MCF 10A (cell line): ENCODE results near the gene WWOX. TPM values are rescaled to one million over a fixed set of nuclear protein-coding genes. Genes with fewer than 3 reads are reported as not detected.

Source experiments
- BruUV-seq: library from RNA; stranded (reverse); fragments of 400-500 nt; replicated peaks from 2 replicates; lab custom pipeline; 2021; lab: Mats Ljungman, UMichigan
- CTCF ChIA-PET: fragments of 300-600 bp; sonication (Branson Sonifier 250); formaldehyde crosslinking; extraction: SDS; loops from one replicate; lab custom pipeline; 2021; ENCODE audit warnings: antibody characterized with exemption, inconsistent platforms; lab: Yijun Ruan, JAX
- POLR2A ChIA-PET: fragments of 300-600, 350-650 bp; sonication (Branson Sonifier 250); formaldehyde crosslinking; extraction: SDS; loops from one replicate; lab custom pipeline; 2020; ENCODE audit warnings: antibody characterized with exemption, inconsistent platforms; lab: Yijun Ruan, JAX
- DNase-seq: peaks from one replicate; pipeline ENCODE4 v3.0.0-alpha.2; 2018; ENCODE audit not compliant: unreplicated experiment
- H3K27ac Mint-ChIP-seq: one replicate; pipeline ENCODE4 v1.8.0; 2022; ENCODE audit warnings: mild to moderate bottlenecking, low read depth, mixed read lengths; ENCODE audit not compliant: unreplicated experiment
- H3K27me3 Mint-ChIP-seq: one replicate; pipeline ENCODE4 v1.8.0; 2022; ENCODE audit warnings: mixed read lengths; ENCODE audit not compliant: insufficient read depth, unreplicated experiment
- H3K36me3 Mint-ChIP-seq: one replicate; pipeline ENCODE4 v1.8.0; 2022; ENCODE audit warnings: mild to moderate bottlenecking, moderate library complexity, mixed read lengths; ENCODE audit not compliant: insufficient read depth, unreplicated experiment
- H3K4me1 Mint-ChIP-seq: one replicate; pipeline ENCODE4 v1.8.0; 2022; ENCODE audit warnings: mixed read lengths; ENCODE audit not compliant: insufficient read depth, unreplicated experiment
- H3K4me3 Mint-ChIP-seq: one replicate; pipeline ENCODE4 v1.8.0; 2022; ENCODE audit warnings: mild to moderate bottlenecking, moderate library complexity, mixed read lengths; ENCODE audit not compliant: unreplicated experiment
- H3K9me3 Mint-ChIP-seq: one replicate; pipeline ENCODE4 v1.8.0; 2022; ENCODE audit warnings: mixed read lengths; ENCODE audit not compliant: unreplicated experiment
- CTCF ChIP-seq: fragments of 200-600 bp; IDR thresholded peaks from one replicate; pipeline ENCODE4 v1.8.0; 2022; ENCODE audit warnings: antibody characterized with exemption, mild to moderate bottlenecking; ENCODE audit not compliant: unreplicated experiment
- intact Hi-C: fragments of 100-400 bp; cut with micrococcal nuclease; formaldehyde crosslinking; loops from 2 replicates; pipeline ENCODE4 v1.14.1; 2022
- total RNA-seq: library from RNA; stranded (reverse); gene quantifications from 2 replicates; pipeline ENCODE4 v1.2.3, GENCODE V29; 2022

WWOX gene
- total RNA-seq, 1 experiment from 2014 or later, result 18.1 TPM

- intact Hi-C loops, result no loop called here
- no peak for DNase-seq
- no peaks in the 10 kb centered on the region for H3K36me3 Mint-ChIP-seq
- no peaks in the 10 kb centered on the region for H3K9me3 Mint-ChIP-seq
- no TSS peak for BruUV-seq
- POLR2A ChIA-PET, result interaction anchor here (0.6 kb wide), 1 partner anchor 1938 kb away, joined by 4 read pairs; no protein-coding TSS in a partner anchor
- H3K27ac Mint-ChIP-seq, result no peak overlapping the region
- no peaks in the 10 kb centered on the region for H3K27me3 Mint-ChIP-seq
- TF ChIP-seq CTCF, result no peak
- CTCF ChIA-PET, result interaction anchor here (0.6 kb wide), 1 partner anchor 164 kb away, joined by 3 read pairs; no protein-coding TSS in a partner anchor
- H3K4me1 Mint-ChIP-seq, result no peaks in the 10 kb centered on the region
- no peak overlapping the region for H3K4me3 Mint-ChIP-seq
These were observed 385.1 kb downstream of the WWOX start for GRCh38 chr16:78484509-78485058.

- Mint-ChIP-seq H3K4me3 (no peak overlapping the region), H3K36me3 (no peaks in the 10 kb centered on the region), H3K4me1 (no peaks in the 10 kb centered on the region), H3K27ac (no peak overlapping the region), H3K27me3 (no peaks in the 10 kb centered on the region), H3K9me3 (no peaks in the 10 kb centered on the region)
- CTCF ChIA-PET, result interaction anchor here (1.2 kb wide), 1 partner anchor 48 kb away, joined by 4 read pairs; no protein-coding TSS in a partner anchor
- no TSS peak for BruUV-seq
- POLR2A ChIA-PET, result no interaction called here
- intact Hi-C loops, result no loop called here
- TF ChIP-seq CTCF, result no peak
- DNase-seq, result no peak
These were observed 385.9 kb downstream of the WWOX start for GRCh38 chr16:78485188-78485916.

GRCh38 chr16:78485917-78486257 lies 386.4 kb downstream of the WWOX start:
- CTCF ChIA-PET, result interaction anchor here (1.2 to 1.3 kb wide), 2 partner anchors 18 to 48 kb away, joined by 3 to 4 read pairs; no protein-coding TSS in a partner anchor
- no peak for TF ChIP-seq CTCF
- no TSS peak for BruUV-seq
- no peaks in the 10 kb centered on the region for H3K9me3 Mint-ChIP-seq
- H3K27ac Mint-ChIP-seq, result no peak overlapping the region
- no peak for DNase-seq
- H3K27me3 Mint-ChIP-seq, result no peaks in the 10 kb centered on the region
- POLR2A ChIA-PET, result no interaction called here
- no peak overlapping the region for H3K4me3 Mint-ChIP-seq
- no peaks in the 10 kb centered on the region for H3K36me3 Mint-ChIP-seq
- intact Hi-C loops, result no loop called here
- peaks cover 2% of the 10 kb centered on the region for H3K4me1 Mint-ChIP-seq

GRCh38 chr16:78487471-78487870 lies 388.0 kb downstream of the WWOX start:
- BruUV-seq, result no TSS peak
- intact Hi-C loops, result no loop called here
- Mint-ChIP-seq H3K27me3 (no peaks in the 10 kb centered on the region), H3K4me3 (no peak overlapping the region), H3K4me1 (peaks cover 5% of the 10 kb centered on the region), H3K9me3 (no peaks in the 10 kb centered on the region), H3K27ac (no peak overlapping the region), H3K36me3 (no peaks in the 10 kb centered on the region)
- no peak for DNase-seq
- ChIA-PET POLR2A (interaction anchor here (0.6 kb wide), 1 partner anchor 127 kb away, joined by 3 read pairs; no protein-coding TSS in a partner anchor), CTCF (interaction anchor here (0.6 to 1.3 kb wide), 2 partner anchors 17 to 486 kb away, joined by 3 to 5 read pairs; no protein-coding TSS in a partner anchor)
- TF ChIP-seq CTCF, result no peak
